NCI-H1436 treated with DMSO at 0.1 percent for 48 hours (cell line): ENCODE measurements around the gene DACH1.
"Not testable (repeated sequence)": the region's sequence is repeated elsewhere in the genome, so short reads cannot be mapped to it uniquely, and the experiment has no call there.

Experiments
- DNase-seq: peaks from one replicate; lab custom pipeline; 2025; lab: John Stamatoyannopoulos, UW

The DACH1 gene

DNA sequence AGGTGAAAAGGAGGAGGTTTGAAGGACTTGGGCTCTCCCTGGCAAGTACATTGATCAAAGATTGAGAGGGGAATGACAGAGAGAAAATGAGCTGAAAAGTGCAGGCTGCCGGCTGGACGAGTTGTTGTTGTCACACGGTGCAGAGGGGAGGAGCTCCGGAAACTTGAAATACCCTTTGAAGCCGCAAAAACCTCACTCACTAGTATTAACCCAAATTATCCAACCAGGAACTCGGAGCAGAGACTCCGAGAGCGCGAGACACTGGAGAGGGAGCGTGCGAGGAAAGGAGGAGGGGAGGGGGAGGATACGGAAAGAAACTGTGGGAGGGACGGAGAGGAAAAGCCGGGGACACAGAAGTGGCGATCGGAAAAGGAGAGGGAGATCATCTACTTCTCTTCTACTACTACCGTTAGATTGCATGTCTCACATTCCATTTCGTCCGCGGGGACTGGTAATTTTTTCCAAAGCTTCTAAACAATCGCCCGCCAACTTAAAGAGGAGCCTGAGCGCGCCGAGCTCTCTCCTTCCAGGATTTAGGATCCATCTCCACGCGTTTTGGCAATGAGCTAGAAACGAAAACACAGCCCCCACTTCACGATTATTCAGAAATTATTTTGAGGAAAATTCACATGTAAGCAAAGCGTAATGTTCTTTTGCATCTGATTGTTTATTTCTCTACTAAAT, at the start of gene DACH1:
Gene DACH1, minus strand, starts transcription at position 74 of the 684 bp plus-strand sequence.
- peak; percentile 23 for DNase-seq

DNA sequence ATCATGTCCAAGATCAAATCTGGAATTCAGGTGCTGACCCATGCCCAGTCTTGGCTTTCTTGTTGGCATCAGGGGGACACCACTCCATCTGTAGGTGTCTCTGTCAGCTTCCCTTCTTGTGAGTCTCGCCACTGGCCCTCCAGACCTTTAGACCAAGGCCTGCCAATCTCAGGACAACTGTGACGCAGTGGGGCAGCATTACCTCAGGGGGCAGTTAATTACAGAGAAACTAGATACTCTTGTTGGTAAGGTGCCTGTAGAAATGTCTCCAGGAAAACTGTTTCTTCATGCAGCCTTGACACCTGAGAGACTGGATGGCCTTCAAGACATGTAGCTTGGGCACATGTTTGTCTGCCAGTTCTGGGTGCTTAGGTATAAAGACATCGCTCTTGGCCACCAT, 46.7 kb upstream of the DACH1 start:
- no peak for DNase-seq

DNA sequence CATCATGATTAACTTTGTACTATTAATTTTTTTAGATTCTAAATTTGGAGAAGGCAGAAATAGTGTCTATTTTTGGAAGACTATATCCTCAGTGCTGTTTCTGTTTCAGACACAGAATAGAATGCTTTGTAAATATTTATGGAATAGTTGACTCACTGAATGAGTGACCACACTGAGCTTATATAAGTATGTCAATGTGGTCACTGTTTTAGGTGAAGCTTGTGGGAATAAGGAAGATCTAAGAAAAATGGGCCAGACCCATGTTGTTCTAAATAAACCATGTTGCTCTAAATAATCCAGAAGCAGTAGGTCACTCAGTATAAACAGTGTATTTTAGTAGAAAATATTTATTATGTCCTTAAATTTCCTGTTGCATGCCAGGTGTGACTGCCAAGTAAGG, 45.5 kb upstream of the DACH1 start:
- no peak for DNase-seq

DNA sequence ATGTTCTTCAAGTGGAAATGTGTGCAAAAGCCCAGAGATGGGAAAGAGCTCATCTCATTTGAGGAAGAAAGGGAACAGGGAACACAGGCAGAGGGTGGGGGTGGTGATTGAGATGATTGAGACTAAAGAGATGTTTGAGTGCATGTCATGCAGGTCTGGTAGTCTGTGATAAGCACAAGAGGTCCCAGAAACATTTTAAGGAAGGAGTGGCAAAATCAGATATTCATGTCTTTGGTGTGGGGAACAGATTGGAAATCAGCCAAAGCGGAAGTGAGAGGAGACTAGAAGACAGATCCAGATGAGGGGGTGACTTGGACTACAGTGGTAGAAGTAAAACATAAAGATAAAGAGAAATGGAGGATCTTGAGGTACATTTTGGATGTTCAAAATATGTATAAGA, 39.4 kb upstream of the DACH1 start:
- DNase-seq: no peak

DNA sequence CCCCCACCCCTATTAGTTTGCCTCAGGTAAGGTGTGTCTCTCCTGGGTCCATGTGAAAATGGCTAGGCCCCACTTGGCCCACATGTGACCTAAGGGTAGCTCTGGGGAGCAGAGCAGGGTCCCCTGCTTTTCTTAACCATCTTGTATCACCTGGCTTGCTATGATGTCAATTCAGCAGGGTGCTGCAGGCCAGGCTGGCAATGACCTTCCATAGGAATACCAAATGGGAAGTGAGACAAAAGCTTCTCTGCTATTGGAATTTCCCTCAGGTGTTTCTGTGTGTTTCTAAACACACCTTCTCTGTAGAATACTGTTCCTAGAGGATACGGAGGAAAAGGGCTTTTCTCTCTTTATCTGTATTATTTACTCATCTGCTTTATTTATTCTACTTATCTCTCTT, 35.7 kb upstream of the DACH1 start:
- DNase-seq: no peak

DNA sequence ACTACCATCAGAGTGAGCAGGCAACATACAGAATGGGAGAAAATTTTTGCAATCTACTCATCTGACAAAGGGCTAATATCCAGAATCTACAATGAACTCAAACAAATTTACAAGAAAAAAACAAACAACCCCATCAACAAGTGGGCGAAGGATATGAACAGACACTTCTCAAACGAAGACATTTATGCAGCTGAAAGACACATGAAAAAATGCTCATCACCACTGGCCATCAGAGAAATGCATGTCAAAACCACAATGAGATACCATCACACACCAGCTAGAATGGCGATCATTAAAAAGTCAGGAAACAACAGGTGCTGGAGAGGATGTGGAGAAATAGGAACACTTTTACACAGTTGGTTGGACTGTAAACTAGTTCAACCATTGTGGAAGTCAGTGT, 26.5 kb upstream of the DACH1 start:
- not testable (repeated sequence) for DNase-seq

DNA sequence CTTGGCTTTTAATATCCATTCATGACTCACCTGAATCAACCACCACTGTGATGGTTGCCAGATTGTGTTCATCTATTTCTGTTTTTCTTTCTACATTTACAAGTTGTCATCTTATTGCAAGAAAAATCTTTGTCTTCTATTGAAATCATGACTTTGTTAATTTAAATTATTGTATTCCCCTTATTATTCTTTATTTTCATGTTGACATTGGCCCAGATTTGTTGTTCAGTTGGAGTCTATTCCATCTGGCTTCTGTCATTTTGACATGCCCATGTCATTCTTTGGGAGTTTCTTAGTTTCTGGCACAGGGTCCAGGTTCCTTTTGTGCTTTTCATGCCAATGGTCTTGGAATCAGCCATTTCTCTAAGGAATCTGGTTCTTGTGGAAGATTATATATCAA, 19.9 kb upstream of the DACH1 start:
- DNase-seq: no peak

DNA sequence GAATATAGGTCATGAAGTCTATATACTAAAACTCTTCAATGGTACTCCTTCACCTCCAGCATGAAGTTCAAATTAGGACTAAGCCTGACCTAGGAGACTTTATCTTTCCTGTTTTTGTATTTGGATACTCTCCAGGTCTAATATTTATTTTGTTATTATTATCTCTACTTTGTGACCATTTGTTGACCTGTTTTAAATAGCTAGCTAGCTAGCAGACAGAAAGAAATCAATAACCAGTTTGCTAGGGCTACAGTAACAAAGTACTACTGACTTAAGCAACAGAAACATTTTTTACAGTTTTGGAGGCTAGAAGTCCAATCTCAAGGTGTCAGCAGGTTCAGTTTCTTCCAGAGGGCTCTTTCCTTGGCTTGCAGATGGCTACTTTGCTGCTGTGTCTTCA, 15.1 kb upstream of the DACH1 start:
- DNase-seq: no peak

DNA sequence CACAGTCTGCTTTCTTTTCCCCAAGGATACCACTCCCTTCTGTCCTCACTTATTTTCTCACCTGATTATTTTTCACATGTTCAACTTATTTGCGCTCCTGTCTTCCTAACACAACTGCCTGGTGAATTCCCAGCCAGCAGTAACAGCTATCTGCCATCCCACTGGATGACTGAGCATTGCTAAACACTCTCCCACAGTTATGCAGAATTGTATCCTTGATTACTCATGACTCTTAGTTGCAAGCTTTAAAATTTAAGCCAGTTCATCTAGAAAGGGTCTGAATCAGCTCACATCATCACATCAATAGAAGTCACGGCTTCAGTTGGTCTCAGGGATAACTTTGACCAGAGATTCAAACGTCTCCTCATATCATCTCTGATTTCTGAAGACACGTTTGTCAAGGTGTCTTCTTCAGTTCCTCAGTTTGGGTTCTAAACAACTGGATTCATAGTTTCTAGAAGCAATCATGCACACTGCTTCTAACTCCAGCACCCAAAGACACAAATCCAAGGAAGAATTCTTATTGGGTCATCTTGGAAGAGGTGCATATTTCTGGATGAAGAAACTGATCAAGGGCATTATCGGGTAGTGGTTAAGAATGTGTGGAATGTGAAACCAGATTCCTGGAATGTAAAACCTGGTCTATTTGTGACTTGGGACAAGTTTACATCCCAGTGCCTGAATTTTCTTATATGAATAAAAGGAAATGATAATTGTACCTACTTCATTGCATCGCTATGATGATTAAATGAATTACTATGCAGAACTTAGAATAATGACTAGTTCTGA, 13.9 kb upstream of the DACH1 start:
- DNase-seq: no peak

DNA sequence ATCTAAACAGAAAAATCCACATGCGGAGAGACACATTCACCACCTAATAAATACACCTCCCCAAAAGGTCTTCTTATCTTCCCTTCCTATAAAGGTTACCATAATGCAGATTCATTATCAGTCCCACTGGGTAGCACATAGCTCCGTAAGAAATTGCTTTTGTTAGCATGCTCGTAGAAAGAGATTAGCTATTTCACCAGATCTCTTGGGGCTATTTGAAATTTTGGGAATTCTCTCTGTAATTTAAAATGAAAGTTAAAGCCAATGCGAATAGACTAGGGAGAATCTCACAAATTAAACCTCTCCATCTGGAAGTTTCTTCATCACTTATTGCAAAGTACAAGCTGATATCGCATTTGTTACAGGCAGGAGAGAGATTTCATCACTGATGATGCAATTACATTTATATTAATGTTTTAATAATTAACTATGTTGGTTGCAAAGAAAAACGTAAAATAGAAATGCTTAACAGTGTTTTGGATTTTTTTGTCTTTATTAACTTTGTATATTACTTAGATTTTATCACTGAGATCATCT, 12.9 kb upstream of the DACH1 start:
- no peak for DNase-seq

DNA sequence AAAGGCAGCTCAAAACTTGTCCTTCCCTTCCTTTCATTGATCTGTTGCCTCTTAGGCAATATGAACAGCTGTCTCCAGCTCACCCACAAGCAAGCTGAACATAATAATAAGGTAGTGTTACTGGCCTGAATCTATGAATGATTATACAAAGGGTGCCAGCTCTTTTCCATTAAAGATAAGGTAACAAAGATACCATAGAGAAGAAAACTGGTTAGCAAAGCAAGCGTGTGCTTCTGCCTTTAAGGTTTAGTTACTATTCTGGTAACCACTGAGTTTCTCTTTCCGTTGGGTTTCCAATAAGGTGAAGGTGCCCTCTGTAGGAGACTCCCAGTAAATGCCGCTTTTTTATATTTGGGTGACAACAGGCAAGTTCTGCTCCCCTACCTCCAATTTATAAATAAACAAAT, 12.1 kb upstream of the DACH1 start:
- peak; percentile 68 for DNase-seq

DNA sequence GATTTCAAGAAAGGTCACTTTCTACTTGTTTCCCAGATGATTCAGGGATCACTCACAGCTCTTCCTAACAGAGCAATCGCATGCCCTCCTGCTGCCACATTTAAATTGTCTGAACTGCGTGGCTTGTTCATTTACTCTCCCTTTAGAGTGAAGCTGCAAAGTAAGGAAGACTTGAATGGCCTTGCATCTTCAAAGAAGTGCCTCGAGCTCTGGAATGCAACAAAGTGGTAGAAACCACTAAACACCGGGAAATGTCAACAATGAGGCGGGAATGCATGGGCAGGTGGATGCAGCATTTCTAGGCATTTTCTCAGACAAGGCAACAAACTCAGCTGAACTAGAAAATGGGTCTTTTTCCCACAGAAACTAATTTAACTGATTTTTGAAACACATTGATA, 10.3 kb upstream of the DACH1 start:
- no peak for DNase-seq

DNA sequence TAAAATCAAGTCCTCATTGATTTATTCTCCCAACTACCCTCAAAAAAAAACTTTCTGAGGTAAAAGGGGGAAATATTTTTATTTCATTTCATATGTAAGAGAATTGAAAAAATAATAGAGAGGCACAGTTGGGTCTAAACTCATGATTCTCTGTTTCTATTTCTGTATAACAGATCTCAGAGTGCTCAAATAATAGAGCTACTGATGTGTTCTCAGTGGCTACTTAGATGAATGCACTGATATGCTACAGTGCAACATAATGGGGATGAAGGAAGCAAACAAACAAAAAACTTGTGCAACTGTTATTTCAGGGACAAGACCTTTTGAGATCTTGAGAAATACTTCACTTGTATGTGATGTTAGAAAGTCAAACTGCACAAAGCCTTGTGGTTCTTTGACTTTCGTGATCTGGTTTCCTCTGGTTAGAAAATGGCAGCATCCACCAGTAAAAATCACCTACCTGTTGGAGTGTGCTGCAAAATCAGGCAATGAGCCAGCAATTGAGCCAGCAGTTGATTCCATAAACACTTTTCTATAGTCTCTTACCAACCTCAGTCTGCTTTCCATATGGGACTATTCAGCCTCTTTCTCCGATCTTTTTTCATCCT, 9.7 kb upstream of the DACH1 start:
- DNase-seq: no peak

DNA sequence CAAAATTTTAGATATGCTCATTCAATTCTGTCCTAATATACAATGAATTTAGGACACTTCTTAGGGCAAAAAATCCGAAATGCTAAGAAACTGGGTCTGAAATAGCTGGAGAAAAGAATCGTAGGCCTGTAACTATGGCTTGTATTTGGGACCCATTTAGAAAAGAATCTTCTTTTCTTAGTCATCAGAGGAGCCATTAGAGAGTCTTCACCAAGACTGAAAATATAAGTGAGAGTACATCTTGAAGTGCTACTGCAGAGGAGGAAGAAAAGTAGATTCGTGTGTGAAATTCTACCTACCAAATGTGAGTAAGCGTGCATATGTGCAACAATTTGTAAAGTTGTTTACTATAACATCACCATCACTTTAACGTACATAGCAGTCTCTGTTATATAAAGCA, 8.8 kb upstream of the DACH1 start:
- DNase-seq: no peak

DNA sequence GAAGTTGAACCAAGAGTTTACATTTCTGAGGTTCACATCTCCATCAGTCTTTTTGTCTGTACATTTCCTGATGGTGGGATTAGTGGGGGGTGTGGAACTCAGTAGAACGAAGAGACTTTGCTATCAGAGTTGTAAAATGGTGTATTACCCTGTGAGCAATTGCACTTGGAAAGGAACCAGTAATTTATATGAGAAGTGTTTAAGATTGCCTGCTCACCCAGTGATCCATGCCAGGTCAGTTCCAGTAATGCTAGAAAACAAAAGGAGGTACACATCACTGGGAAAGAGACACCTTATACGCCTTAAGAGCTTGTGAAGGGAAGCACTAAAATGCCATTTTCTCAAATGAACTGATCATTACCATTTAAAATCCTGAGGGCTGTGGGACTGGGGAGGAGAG, 7.5 kb upstream of the DACH1 start:
- no peak for DNase-seq

DNA sequence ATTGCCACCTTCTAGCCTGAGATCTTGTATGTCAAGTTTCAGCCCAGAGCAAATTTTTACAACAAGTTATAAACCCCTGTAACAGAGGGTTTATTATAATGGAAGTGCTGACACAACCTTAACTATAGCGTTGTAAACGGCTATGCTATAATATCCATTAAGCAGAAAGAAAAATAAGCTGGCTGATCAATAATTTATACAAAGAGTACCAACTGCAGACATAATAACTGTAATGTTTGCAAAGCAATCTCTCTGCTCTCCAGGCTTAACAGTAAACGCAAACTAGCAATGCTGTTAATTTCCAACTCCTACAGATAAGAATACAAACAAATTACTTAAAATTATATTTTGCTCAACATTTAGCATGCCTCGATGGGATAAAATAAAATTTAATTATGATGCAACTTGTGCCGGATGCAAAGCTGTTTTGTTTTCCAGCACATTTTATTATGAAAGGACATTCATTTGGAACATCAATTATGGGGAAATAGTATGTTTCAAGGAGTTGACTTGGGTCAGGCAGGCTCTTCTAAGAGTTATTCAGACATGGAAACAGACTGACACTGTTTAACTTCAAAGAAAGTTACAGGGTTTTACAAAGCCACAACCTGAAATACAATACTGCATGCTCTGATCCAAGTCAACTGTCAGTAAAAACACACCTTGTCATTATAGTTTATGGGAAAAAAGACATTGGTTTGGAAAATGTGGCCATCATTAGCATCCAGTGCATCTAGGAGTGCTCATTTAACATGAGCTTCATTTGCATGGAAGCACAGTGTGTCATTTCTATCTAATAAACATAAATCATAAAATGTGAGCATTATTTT, 6.6 kb upstream of the DACH1 start:
- no peak for DNase-seq

DNA sequence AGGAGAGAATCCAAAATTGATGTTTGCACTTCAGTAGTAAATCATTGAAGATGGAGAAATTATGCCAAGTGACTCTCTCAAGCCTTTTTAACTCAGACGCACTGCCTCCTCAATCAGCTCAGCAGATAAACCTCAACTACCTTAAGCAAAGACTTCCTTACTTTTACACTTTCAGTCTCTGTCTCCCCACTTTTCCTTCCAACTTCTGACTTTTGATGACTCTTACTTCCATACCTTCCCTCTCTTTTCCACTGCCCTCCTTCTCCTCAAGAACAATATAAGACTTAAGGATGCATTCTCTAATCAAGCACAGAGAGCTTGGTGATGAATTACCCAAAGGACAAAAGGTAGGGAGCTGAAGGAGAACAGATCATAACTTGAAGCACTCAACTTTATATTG, 4.8 kb upstream of the DACH1 start:
- no peak for DNase-seq

DNA sequence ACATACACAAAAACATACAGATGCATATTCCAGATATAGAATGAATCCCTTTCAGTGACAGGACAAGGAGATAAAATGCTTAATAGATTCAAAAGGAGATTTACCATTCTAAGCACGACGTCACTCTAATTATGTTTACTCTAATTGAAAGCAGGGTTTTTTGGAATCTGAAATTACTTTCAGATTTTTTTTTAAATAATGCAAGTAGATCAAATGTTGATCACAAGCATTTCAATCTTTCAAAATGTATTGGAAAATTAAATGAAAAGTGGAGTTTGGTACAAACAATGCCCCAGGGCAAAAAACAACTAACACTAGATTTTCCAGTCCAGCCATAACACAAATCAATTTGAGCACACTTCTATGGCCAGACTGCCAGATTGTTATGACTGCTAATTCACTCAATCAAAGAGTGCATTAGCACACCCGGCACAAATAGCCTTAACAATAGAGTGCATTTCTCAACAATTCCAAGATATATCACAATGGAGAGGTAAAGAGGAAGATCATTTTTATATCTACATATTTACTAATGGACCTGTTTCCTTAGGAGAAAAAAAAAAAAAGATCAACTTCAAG, 4.3 kb upstream of the DACH1 start:
- no peak for DNase-seq

DNA sequence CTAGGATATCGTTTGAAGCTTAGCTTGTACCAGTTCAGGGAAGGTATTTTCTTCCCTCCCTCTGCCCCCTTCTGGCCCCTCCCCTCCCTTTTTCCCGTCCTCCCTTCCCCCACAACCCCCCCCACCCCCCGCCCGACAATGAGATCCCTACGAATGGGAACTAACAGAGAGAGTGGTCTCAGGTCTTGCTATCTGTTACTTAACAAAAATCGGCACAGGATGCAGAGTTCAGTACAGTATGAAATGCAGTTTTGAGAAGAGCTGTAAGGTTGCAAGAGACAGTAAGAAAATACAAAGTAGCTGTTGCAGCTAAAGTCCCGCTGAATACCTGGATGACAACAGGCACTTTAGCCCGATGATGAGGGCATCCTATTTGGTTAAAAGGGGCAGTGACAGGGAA, 3.1 kb upstream of the DACH1 start:
- DNase-seq: no peak

DNA sequence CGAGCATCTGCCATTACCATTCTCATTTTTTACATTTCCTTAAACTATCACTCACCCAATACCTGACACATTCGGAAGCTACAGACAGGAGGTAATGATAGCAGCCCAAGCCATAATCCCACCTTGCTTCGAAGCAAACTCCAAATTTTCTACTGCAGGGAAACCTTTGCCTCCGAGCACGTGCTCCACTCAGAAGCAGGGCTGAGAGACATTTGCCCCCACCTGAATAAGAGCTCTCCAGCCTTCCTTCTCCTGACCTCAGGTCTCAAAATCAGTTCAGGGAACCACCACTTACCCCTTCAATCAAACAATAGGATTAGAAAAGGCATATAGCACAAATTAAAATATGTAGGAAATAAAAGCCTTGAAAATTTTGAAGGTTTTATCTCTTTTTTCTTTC, 2.3 kb upstream of the DACH1 start:
- no peak for DNase-seq

DNA sequence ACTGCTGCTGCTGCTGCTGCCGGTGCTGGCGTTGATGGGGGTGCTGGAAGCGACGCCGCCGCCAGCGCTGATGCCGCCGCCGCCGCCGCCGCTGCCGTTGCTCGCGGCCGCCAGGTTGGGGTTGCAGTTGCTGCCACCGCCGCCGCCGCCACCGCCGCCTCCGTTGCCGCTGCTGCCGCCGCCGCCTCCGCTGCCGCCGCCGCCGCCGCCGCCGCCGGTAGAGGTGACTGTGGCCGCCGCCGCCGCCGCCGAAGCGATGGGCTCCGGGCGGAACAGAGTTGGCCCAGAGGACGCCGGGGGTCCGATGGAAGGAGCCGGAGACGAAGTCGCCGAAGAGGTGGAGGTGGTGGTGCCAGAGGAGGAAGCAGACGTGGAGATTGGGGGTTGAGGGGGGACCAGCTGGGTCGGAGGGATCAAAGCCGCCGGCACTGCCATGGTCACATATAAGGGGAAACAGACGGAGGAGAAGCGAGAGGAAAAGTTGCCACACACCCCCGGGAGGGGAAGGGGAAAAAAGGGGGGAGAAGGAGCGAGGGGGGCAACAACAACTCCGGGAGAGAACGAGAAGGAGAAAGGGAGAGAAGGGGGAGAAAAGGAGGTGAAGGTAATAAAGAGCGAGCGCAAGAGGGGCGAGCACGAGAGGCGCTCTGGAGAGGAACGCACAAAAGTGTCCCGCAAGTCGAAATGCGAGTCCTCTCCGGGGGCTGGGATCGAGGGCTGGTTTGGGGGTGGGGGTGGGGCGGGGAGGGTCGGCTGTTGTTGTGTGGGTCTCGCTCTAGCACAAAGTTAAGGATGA, 471 bp downstream of the DACH1 start:
- no peak for DNase-seq
